ENCODE data around the gene ARHGEF17. TPM values are rescaled to one million over a fixed set of nuclear protein-coding genes. Genes with fewer than 3 reads are reported as not detected.

ARHGEF17 gene
- total and polyA plus RNA-seq, 2 of the 8 experiments (the other 6 are each of a cell fraction or from before 2014, with no cell fraction given) = 11.3 to 14.6 TPM

DNA sequence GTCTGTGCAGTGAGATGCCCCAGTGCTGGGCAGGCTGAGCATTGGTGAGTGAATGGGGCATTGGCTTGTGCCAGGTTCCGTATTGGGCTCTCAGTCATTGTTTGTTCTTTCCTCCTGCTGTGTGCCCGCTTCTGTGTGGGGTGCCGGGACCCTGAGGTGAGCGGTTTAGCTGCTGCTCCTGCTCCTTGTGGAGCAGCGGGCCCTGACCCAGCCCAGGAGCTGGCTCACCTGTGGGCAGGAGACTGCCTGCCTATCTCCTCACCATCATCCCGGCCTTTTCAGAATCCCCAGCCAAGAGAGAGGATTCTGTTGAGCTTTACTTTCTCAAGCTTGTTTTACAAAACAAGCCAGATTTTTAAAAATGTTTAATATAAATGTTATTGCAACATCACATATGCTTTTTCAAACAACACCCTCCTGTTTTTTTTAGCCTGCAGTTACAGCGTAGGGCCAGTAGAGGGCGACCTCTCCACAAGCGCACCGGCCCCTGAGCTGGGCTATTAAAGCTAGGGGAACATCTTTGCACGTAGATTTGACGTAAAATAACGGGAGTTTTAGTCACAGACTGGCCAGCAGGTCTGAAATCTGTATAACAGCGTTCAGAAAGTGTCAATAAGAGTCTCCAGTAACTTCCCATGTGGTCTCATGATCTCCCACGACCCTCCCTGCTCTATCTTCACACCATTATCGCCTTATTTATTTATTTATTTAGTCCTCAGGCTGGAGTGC is 43.0 kb downstream of the ARHGEF17 start (continued):
- TF ChIP-seq, protein P1, sequence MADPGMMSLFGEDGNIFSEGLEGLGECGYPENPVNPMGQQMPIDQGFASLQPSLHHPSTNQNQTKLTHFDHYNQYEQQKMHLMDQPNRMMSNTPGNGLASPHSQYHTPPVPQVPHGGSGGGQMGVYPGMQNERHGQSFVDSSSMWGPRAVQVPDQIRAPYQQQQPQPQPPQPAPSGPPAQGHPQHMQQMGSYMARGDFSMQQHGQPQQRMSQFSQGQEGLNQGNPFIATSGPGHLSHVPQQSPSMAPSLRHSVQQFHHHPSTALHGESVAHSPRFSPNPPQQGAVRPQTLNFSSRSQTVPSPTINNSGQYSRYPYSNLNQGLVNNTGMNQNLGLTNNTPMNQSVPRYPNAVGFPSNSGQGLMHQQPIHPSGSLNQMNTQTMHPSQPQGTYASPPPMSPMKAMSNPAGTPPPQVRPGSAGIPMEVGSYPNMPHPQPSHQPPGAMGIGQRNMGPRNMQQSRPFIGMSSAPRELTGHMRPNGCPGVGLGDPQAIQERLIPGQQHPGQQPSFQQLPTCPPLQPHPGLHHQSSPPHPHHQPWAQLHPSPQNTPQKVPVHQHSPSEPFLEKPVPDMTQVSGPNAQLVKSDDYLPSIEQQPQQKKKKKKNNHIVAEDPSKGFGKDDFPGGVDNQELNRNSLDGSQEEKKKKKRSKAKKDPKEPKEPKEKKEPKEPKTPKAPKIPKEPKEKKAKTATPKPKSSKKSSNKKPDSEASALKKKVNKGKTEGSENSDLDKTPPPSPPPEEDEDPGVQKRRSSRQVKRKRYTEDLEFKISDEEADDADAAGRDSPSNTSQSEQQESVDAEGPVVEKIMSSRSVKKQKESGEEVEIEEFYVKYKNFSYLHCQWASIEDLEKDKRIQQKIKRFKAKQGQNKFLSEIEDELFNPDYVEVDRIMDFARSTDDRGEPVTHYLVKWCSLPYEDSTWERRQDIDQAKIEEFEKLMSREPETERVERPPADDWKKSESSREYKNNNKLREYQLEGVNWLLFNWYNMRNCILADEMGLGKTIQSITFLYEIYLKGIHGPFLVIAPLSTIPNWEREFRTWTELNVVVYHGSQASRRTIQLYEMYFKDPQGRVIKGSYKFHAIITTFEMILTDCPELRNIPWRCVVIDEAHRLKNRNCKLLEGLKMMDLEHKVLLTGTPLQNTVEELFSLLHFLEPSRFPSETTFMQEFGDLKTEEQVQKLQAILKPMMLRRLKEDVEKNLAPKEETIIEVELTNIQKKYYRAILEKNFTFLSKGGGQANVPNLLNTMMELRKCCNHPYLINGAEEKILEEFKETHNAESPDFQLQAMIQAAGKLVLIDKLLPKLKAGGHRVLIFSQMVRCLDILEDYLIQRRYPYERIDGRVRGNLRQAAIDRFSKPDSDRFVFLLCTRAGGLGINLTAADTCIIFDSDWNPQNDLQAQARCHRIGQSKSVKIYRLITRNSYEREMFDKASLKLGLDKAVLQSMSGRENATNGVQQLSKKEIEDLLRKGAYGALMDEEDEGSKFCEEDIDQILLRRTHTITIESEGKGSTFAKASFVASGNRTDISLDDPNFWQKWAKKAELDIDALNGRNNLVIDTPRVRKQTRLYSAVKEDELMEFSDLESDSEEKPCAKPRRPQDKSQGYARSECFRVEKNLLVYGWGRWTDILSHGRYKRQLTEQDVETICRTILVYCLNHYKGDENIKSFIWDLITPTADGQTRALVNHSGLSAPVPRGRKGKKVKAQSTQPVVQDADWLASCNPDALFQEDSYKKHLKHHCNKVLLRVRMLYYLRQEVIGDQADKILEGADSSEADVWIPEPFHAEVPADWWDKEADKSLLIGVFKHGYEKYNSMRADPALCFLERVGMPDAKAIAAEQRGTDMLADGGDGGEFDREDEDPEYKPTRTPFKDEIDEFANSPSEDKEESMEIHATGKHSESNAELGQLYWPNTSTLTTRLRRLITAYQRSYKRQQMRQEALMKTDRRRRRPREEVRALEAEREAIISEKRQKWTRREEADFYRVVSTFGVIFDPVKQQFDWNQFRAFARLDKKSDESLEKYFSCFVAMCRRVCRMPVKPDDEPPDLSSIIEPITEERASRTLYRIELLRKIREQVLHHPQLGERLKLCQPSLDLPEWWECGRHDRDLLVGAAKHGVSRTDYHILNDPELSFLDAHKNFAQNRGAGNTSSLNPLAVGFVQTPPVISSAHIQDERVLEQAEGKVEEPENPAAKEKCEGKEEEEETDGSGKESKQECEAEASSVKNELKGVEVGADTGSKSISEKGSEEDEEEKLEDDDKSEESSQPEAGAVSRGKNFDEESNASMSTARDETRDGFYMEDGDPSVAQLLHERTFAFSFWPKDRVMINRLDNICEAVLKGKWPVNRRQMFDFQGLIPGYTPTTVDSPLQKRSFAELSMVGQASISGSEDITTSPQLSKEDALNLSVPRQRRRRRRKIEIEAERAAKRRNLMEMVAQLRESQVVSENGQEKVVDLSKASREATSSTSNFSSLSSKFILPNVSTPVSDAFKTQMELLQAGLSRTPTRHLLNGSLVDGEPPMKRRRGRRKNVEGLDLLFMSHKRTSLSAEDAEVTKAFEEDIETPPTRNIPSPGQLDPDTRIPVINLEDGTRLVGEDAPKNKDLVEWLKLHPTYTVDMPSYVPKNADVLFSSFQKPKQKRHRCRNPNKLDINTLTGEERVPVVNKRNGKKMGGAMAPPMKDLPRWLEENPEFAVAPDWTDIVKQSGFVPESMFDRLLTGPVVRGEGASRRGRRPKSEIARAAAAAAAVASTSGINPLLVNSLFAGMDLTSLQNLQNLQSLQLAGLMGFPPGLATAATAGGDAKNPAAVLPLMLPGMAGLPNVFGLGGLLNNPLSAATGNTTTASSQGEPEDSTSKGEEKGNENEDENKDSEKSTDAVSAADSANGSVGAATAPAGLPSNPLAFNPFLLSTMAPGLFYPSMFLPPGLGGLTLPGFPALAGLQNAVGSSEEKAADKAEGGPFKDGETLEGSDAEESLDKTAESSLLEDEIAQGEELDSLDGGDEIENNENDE (IDR thresholded peaks at IDR 0.05; ENCODE audit: insufficient replicate concordance, low read length) = no peak
- TF ChIP-seq RXRA (IDR thresholded peaks at IDR 0.05; ENCODE audit: insufficient read depth, low read depth, low read length) = no peak
- TF ChIP-seq HDAC2 (IDR thresholded peaks at IDR 0.05; ENCODE audit: borderline replicate concordance in 1 of 2, low read depth in 2 of 2, low read length in 2 of 2) = no peak
- TF ChIP-seq CEBPB (IDR thresholded peaks at IDR 0.05; ENCODE audit: low read depth, low read length) = peak; percentile 90
- TF ChIP-seq, protein P2, sequence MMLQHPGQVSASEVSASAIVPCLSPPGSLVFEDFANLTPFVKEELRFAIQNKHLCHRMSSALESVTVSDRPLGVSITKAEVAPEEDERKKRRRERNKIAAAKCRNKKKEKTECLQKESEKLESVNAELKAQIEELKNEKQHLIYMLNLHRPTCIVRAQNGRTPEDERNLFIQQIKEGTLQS (IDR thresholded peaks at IDR 0.05; ENCODE audit: insufficient read depth, low read depth, low read length) = no peak
- no peak for TF ChIP-seq JUN (IDR thresholded peaks at IDR 0.05; ENCODE audit: low read depth, low read length)

Data from H1 (cell line).